ENCODE measurements around the gene ARL15.

Gene ARL15

GRCh38 chr5:53946405-53947100, 363.8 kb downstream of the ARL15 start:
- no peak for DNase-seq (ENCODE audit: low spot score)
- no peak for TF ChIP-seq CTCF (IDR thresholded peaks at IDR 0.05; ENCODE audit: borderline replicate concordance, control extremely low read depth, extremely low read depth, insufficient read depth, missing control alignments)
- in situ Hi-C loops (cut with MboI; ENCODE audit: low sequenced_read_pairs, unreplicated experiment): no loop called here

- no peak for TF ChIP-seq CTCF (IDR thresholded peaks at IDR 0.05; ENCODE audit: borderline replicate concordance, control extremely low read depth, extremely low read depth, insufficient read depth, missing control alignments)
Measured at GRCh38 chr5:53944981-53945380, 365.4 kb downstream of the ARL15 start.

GRCh38 chr5:53943938-53944337, 366.4 kb downstream of the ARL15 start:
- DNase-seq (ENCODE audit: low spot score): no peak
- TF ChIP-seq CTCF (IDR thresholded peaks at IDR 0.05; ENCODE audit: borderline replicate concordance, control extremely low read depth, extremely low read depth, insufficient read depth, missing control alignments): no peak
- in situ Hi-C loops (cut with MboI; ENCODE audit: low sequenced_read_pairs, unreplicated experiment): no loop called here

More at GRCh38 chr5:53944981-53945380, 365.4 kb downstream of the ARL15 start:
- in situ Hi-C loops (cut with MboI; ENCODE audit: low sequenced_read_pairs, unreplicated experiment): no loop called here
- DNase-seq (ENCODE audit: low spot score): no peak

- no peak for TF ChIP-seq CTCF (IDR thresholded peaks at IDR 0.05; ENCODE audit: borderline replicate concordance, control extremely low read depth, extremely low read depth, insufficient read depth, missing control alignments)
- in situ Hi-C loops (cut with MboI; ENCODE audit: low sequenced_read_pairs, unreplicated experiment): no loop called here
- DNase-seq (ENCODE audit: low spot score): no peak
Measured at GRCh38 chr5:53942724-53943123, 367.6 kb downstream of the ARL15 start.

- TF ChIP-seq CTCF (IDR thresholded peaks at IDR 0.05; ENCODE audit: borderline replicate concordance, control extremely low read depth, extremely low read depth, insufficient read depth, missing control alignments): no peak
- DNase-seq (ENCODE audit: low spot score): no peak
- in situ Hi-C loops (cut with MboI; ENCODE audit: low sequenced_read_pairs, unreplicated experiment): no loop called here
Measured at GRCh38 chr5:53940921-53941320, 369.5 kb downstream of the ARL15 start.

GRCh38 chr5:53937467-53937866, 372.9 kb downstream of the ARL15 start:
- DNase-seq (ENCODE audit: low spot score): no peak
- TF ChIP-seq CTCF (IDR thresholded peaks at IDR 0.05; ENCODE audit: borderline replicate concordance, control extremely low read depth, extremely low read depth, insufficient read depth, missing control alignments): no peak
- in situ Hi-C loops (cut with MboI; ENCODE audit: low sequenced_read_pairs, unreplicated experiment): no loop called here

Measured in GM13976 (cell line).